Esophagus squamous epithelium (tissue), 5 donors: ENCODE data around the gene SDHB. TPM values are rescaled to one million over a fixed set of nuclear protein-coding genes. Genes with fewer than 3 reads are reported as not detected.

Experiments used
- DNase-seq: peaks from one replicate; lab custom pipeline; 2025; lab: John Stamatoyannopoulos, UW
- H3K27ac ChIP-seq, 4 donors: fragments of 200-600 bp; sonication (generic); one replicate each; pipeline ENCODE4 v1.5.1; 2016 to 2019; ENCODE audit warnings: mild to moderate bottlenecking in 1 of 4
- H3K27me3 ChIP-seq, 4 donors: fragments of 200-600 bp; sonication (generic); 1 replicate in 3 of 4; 2 replicates in 1 of 4; pipeline versions ENCODE4 v1.5.1 to v1.6.0; 2017 to 2021; ENCODE audit warnings: antibody characterized with exemption in 1 of 4
- H3K36me3 ChIP-seq, 3 donors: fragments of 200-600 bp; sonication (generic); one replicate each; pipeline ENCODE4 v1.5.1; 2016 to 2019
- H3K4me1 ChIP-seq, 3 donors: fragments of 200-600 bp; sonication (generic); one replicate each; pipeline ENCODE4 v1.5.1; 2017 to 2019
- H3K4me3 ChIP-seq, 4 donors: fragments of 200-600 bp; sonication (generic); 1 replicate in 3 of 4; 2 replicates in 1 of 4; pipeline ENCODE4 v1.5.1; 2016 to 2019; ENCODE audit warnings: mild to moderate bottlenecking in 2 of 4, moderate library complexity in 1 of 4
- H3K9me3 ChIP-seq, 3 donors: fragments of 200-600 bp; sonication (generic); one replicate each; pipeline ENCODE4 v1.5.1; 2016 to 2019
- CTCF ChIP-seq, 6 experiments: fragments of 450-650 bp in 4 of 6; fragments of 200-600 bp in 2 of 6; sonication (generic) in 2 of 6; IDR thresholded peaks; one replicate each; pipeline ENCODE4 v1.5.1; 2016 to 2019; ENCODE audit warnings: antibody characterized with exemption in 6 of 6, mild to moderate bottlenecking in 4 of 6, moderate library complexity in 4 of 6
- POLR2A ChIP-seq, 4 donors: fragments of 450-650 bp; IDR thresholded peaks; one replicate each; pipeline ENCODE4 v1.6.1; 2017; ENCODE audit warnings: antibody characterized with exemption in 4 of 4, mild to moderate bottlenecking in 4 of 4, moderate library complexity in 3 of 4
- WGBS, 2 donors: methylation state at CpG; one replicate each; pipeline ENCODE4 v1.1.5; 2018; 5-methylcytosine and 5-hydroxymethylcytosine counted together
- intact Hi-C: fragments of 100-400 bp; cut with DNase I; formaldehyde crosslinking; loops from one replicate; pipeline ENCODE4 v1.15.0; 2022
- total RNA-seq, 4 donors: library from RNA; depleted of rRNA; stranded (reverse); fragments of >200 nt; gene quantifications; one replicate each; pipeline ENCODE4 v1.1.0, GENCODE V29; 2016
- donor health status: DM: yes; HTN: yes; CAD: no.

The SDHB gene
- total RNA-seq, 4 donors from 2014 or later, result 78.4 to 137 (median 119) TPM

- no peaks in the 10 kb centered on the region for H3K27me3 ChIP-seq
- 74 to 96% methylated on average over 2 to 4 of the region's 6 CpGs for WGBS, 2 donors
- intact Hi-C loops, result loop anchor here (10.0 kb wide), 1 partner anchor 175 kb away; the partner anchor contains the start of gene PADI3
- TF ChIP-seq POLR2A (IDR thresholded peaks at IDR 0.05) (no peak), CTCF (IDR thresholded peaks at IDR 0.05) (no peak)
- H3K27ac ChIP-seq, result no peak overlapping the region
- H3K36me3 ChIP-seq, result no peaks in the 10 kb centered on the region
- no peak overlapping the region for H3K4me3 ChIP-seq
- H3K4me1 ChIP-seq, result no peaks in the 10 kb centered on the region
- H3K9me3 ChIP-seq, result peaks cover 0 to 10% (median 5%) of the 10 kb centered on the region in 3 donors
- no peak for DNase-seq
These were observed 15.8 kb upstream of the SDHB start for GRCh38 chr1:17069452-17070162.

GRCh38 chr1:17068789-17069188 is 15.0 kb upstream of the SDHB start:
- Histone ChIP-seq H3K9me3 (peaks cover 0 to 10% (median 5%) of the 10 kb centered on the region in 3 donors), H3K4me1 (peaks cover 0 to 4% (median 0%) of the 10 kb centered on the region in 3 donors), H3K36me3 (no peaks in the 10 kb centered on the region), H3K27ac (no peak overlapping the region), H3K4me3 (no peak overlapping the region), H3K27me3 (no peaks in the 10 kb centered on the region)
- intact Hi-C loops, result loop anchor here (10.0 kb wide), 1 partner anchor 176 kb away; the partner anchor contains the start of gene PADI3
- no peak for DNase-seq
- TF ChIP-seq POLR2A (IDR thresholded peaks at IDR 0.05) (no peak), CTCF (IDR thresholded peaks at IDR 0.05) (no peak)
- WGBS, 2 donors, result 74% methylated on average over 8 of the region's 12 CpGs; no CpG with 5 or more reads in 1 of the 2 donors

- no peaks in the 10 kb centered on the region for H3K36me3 ChIP-seq
- intact Hi-C loops, result loop anchor here (10.0 kb wide), 1 partner anchor 177 kb away; the partner anchor contains the start of gene PADI3
- peaks cover 0 to 4% (median 0%) of the 10 kb centered on the region in 3 donors for H3K4me1 ChIP-seq
- peaks cover 0 to 10% (median 5%) of the 10 kb centered on the region in 3 donors for H3K9me3 ChIP-seq
- H3K27ac ChIP-seq, result no peak overlapping the region
- no peak for DNase-seq
- H3K4me3 ChIP-seq, result no peak overlapping the region
- TF ChIP-seq CTCF (IDR thresholded peaks at IDR 0.05) (no peak), POLR2A (IDR thresholded peaks at IDR 0.05) (no peak)
- WGBS, 2 donors, result 61 to 74% methylated on average over 8 to 10 of the region's 10 CpGs
- no peaks in the 10 kb centered on the region for H3K27me3 ChIP-seq
These were observed 13.8 kb upstream of the SDHB start for GRCh38 chr1:17067465-17068240.

- no peaks in the 10 kb centered on the region for H3K36me3 ChIP-seq
- DNase-seq, result no peak
- WGBS, 2 donors, result 62 to 74% methylated on average over 3 of the region's 3 CpGs
- TF ChIP-seq POLR2A (IDR thresholded peaks at IDR 0.05) (no peak), CTCF (IDR thresholded peaks at IDR 0.05) (no peak)
- intact Hi-C loops, result loop anchor here (10.0 kb wide), 1 partner anchor 178 kb away; the partner anchor contains the start of gene PADI3
- H3K27me3 ChIP-seq, result no peaks in the 10 kb centered on the region
- H3K4me1 ChIP-seq, result peaks cover 0 to 4% (median 0%) of the 10 kb centered on the region in 3 donors
- no peak overlapping the region for H3K27ac ChIP-seq
- H3K4me3 ChIP-seq, result no peak overlapping the region
- peaks cover 0 to 10% (median 5%) of the 10 kb centered on the region in 3 donors for H3K9me3 ChIP-seq
These were observed 13.2 kb upstream of the SDHB start for GRCh38 chr1:17067069-17067426.
